ENCODE results near the gene RARS2.

Gene RARS2

DNA sequence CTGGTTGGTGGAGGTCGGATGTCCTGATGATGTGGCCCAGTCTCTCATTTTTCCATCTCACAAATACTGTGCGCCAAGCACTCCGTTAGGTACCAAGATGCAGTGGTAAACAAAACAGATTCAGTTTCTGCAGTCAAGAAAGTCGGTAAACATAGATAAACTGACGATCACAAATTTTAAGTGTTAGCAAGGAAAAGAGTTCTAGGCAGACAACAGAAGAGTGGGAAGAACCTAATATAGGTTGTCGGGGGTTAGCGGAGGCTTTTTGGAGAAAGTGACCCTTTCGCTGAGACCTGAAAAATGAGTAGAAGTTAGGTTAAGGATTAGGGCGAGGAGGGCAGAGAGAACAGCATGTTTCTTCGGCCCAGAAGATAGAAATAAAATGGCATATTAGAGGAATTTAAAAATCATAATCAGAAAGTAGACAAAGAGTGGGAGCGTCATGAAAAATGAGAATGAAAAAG lies 662 bp upstream of the RARS2 start:
- no peak overlapping the region for H3K23ac ChIP-seq (ENCODE audit: low read depth, low read length, poor library complexity)
- no peak for DNase-seq (ENCODE audit: low spot score)
- H2AFZ ChIP-seq (ENCODE audit: low read length): peak overlapping the region; percentile 94
- no peak overlapping the region for H2AK5ac ChIP-seq (ENCODE audit: low read depth, low read length)
- WGBS, 2 donors (ENCODE audit: extremely low coverage in 2 of 2, insufficient read length in 2 of 2, insufficient replicate concordance in 1 of 2): no CpG with 5 or more reads among the region's 11 CpGs
- H2BK15ac ChIP-seq (ENCODE audit: low read length): no peak overlapping the region
- H3K14ac ChIP-seq (ENCODE audit: low read length): no peak overlapping the region
- no peak overlapping the region for H3K27ac ChIP-seq (replicated peaks; ENCODE audit: low read length)
- peaks cover 2% of the 10 kb centered on the region for H3K79me1 ChIP-seq (ENCODE audit: low read depth, low read length)
- peak overlapping the region; percentile 55 for H3K4me2 ChIP-seq (ENCODE audit: insufficient read depth, low read length, poor library complexity, severe bottlenecking)
- H2BK5ac ChIP-seq (ENCODE audit: low read length): no peak overlapping the region
- H2BK120ac ChIP-seq (ENCODE audit: low read depth, low read length): no peak overlapping the region
- H4K91ac ChIP-seq (ENCODE audit: low read depth, low read length, poor library complexity): no peak overlapping the region
- no peak overlapping the region for H3K4ac ChIP-seq (ENCODE audit: low read length)
- peak overlapping the region; percentile 95 for H3K9ac ChIP-seq (ENCODE audit: low read depth, low read length, poor library complexity)
- no peak overlapping the region for H2BK12ac ChIP-seq (ENCODE audit: low read length)
- H3K4me1 ChIP-seq (ENCODE audit: control insufficient read depth in 2 of 2, insufficient read depth in 1 of 2, low read depth in 1 of 2, low read length in 2 of 2): peaks cover 0 to 6% of the 10 kb centered on the region in 2 donors
- no peak overlapping the region for H4K8ac ChIP-seq (ENCODE audit: low read depth, low read length)
- no peaks in the 10 kb centered on the region for H3K9me3 ChIP-seq (replicated peaks in 1 of 2; ENCODE audit: control insufficient read depth in 2 of 2, insufficient read depth in 1 of 2, low read depth in 1 of 2, low read length in 2 of 2)
- no peak overlapping the region for H3K18ac ChIP-seq (ENCODE audit: low read length)
- H3K27me3 ChIP-seq (ENCODE audit: control insufficient read depth in 3 of 3, insufficient read depth in 3 of 3, low read depth in 1 of 3, low read length in 3 of 3): no peaks in the 10 kb centered on the region
- peak overlapping the region; percentile 89 to 97 for H3K4me3 ChIP-seq (ENCODE audit: low read length in 2 of 2)
- H3K36me3 ChIP-seq (replicated peaks in 1 of 2; ENCODE audit: control insufficient read depth in 2 of 2, insufficient read depth in 2 of 2, low read length in 2 of 2): peaks cover 0 to 53% of the 10 kb centered on the region in 2 donors

DNA sequence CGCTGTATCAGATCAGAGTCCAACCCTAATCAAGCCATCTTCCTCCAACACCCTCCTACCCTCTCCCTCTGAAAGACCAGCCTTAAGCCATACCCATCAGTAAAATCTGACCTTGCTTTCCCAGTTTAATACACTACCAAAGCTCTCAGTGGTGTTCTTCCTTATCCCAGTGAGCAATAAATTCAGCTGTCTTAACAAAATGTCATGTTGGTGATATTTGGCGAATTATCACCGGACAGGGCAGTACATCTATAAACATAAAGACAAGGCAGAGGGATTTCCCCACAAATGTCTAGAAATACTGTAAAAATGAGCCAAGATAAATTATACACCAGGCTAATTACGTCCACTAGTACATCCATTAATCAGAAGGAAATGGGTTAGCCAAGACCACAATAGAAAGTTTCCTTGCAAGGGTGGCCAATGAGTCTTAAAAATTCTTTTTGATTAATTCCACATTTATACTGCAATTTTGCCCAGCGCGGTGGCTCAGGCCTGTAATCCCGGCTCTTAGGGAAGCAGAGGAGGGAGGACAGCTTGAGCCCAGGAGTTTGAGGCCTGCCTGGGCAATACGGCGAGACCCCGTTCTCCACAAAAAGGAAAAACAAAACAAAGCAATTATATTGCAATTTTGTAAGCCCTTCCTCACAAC lies 905 bp downstream of the RARS2 start:
- peaks cover 0 to 52% of the 10 kb centered on the region in 2 donors for H3K36me3 ChIP-seq (replicated peaks in 1 of 2; ENCODE audit: control insufficient read depth in 2 of 2, insufficient read depth in 2 of 2, low read length in 2 of 2)
- no peak overlapping the region for H3K4ac ChIP-seq (ENCODE audit: low read length)
- WGBS, 2 donors (ENCODE audit: extremely low coverage in 2 of 2, insufficient read length in 2 of 2, insufficient replicate concordance in 1 of 2): no CpG with 5 or more reads among the region's 10 CpGs
- no peak overlapping the region for H3K18ac ChIP-seq (ENCODE audit: low read length)
- H3K4me3 ChIP-seq (ENCODE audit: low read length in 2 of 2): peak overlapping the region; percentile 92 to 97
- no peak overlapping the region for H2AK5ac ChIP-seq (ENCODE audit: low read depth, low read length)
- no peak overlapping the region for H2BK15ac ChIP-seq (ENCODE audit: low read length)
- H2BK5ac ChIP-seq (ENCODE audit: low read length): no peak overlapping the region
- H3K23ac ChIP-seq (ENCODE audit: low read depth, low read length, poor library complexity): no peak overlapping the region
- no peak overlapping the region for H4K91ac ChIP-seq (ENCODE audit: low read depth, low read length, poor library complexity)
- no peak overlapping the region for H3K14ac ChIP-seq (ENCODE audit: low read length)
- H3K4me1 ChIP-seq (ENCODE audit: control insufficient read depth in 2 of 2, insufficient read depth in 1 of 2, low read depth in 1 of 2, low read length in 2 of 2): peaks cover 0 to 6% of the 10 kb centered on the region in 2 donors
- DNase-seq (ENCODE audit: low spot score): no peak
- no peak overlapping the region for H2BK12ac ChIP-seq (ENCODE audit: low read length)
- no peak overlapping the region for H4K8ac ChIP-seq (ENCODE audit: low read depth, low read length)
- H3K9me3 ChIP-seq (replicated peaks in 1 of 2; ENCODE audit: control insufficient read depth in 2 of 2, insufficient read depth in 1 of 2, low read depth in 1 of 2, low read length in 2 of 2): no peaks in the 10 kb centered on the region
- H3K4me2 ChIP-seq (ENCODE audit: insufficient read depth, low read length, poor library complexity, severe bottlenecking): peak overlapping the region; percentile 62
- no peak overlapping the region for H3K9ac ChIP-seq (ENCODE audit: low read depth, low read length, poor library complexity)
- H3K27ac ChIP-seq (replicated peaks; ENCODE audit: low read length): no peak overlapping the region
- peaks cover 2% of the 10 kb centered on the region for H3K79me1 ChIP-seq (ENCODE audit: low read depth, low read length)
- H2AFZ ChIP-seq (ENCODE audit: low read length): no peak overlapping the region
- H3K27me3 ChIP-seq (ENCODE audit: control insufficient read depth in 3 of 3, insufficient read depth in 3 of 3, low read depth in 1 of 3, low read length in 3 of 3): no peaks in the 10 kb centered on the region
- no peak overlapping the region for H2BK120ac ChIP-seq (ENCODE audit: low read depth, low read length)

DNA sequence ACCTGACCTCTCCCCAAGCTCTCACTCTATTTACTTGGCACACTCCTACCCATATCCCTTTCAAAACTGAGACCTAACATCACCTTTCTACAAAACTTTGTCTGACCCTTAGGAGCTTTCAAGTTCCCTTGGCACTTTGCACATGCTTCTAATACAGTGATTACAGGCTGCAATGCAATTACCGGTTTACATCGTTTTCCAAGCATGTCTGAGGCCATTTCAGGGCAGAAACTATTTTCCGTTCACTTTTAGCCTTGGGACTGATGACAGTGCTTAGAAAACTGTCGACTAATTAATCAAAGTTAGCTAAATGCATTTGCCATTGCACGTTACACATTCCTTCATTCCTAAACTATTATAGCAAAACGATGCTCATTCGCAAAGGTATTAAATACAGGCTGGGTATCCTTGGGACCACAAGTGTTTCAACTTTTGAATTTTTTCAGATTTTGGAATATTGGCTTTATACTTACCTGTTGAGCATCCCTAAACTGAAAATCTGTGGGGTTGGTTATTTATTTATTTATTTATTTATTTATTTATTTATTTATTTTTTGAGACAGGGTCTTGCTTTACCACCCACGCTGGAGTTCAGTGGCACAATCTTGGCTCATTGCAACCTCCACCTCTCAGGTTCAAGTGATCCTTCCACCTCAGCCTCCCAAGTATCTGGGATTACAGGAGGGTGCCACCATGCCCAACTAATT lies 3.3 kb downstream of the RARS2 start:
- Histone ChIP-seq H3K36me3 (replicated peaks in 1 of 2; ENCODE audit: control insufficient read depth in 2 of 2, insufficient read depth in 2 of 2, low read length in 2 of 2) (peaks cover 4 to 56% of the 10 kb centered on the region in 2 donors), H2BK120ac (ENCODE audit: low read depth, low read length) (no peak overlapping the region), H2BK12ac (ENCODE audit: low read length) (no peak overlapping the region), H3K4me1 (ENCODE audit: control insufficient read depth in 2 of 2, insufficient read depth in 1 of 2, low read depth in 1 of 2, low read length in 2 of 2) (peaks cover 0 to 6% of the 10 kb centered on the region in 2 donors), H3K23ac (ENCODE audit: low read depth, low read length, poor library complexity) (no peak overlapping the region), H3K14ac (ENCODE audit: low read length) (no peak overlapping the region), H4K91ac (ENCODE audit: low read depth, low read length, poor library complexity) (no peak overlapping the region), H3K9ac (ENCODE audit: low read depth, low read length, poor library complexity) (no peak overlapping the region), H3K4ac (ENCODE audit: low read length) (no peak overlapping the region), H2BK15ac (ENCODE audit: low read length) (no peak overlapping the region), H3K18ac (ENCODE audit: low read length) (no peak overlapping the region), H2AFZ (ENCODE audit: low read length) (no peak overlapping the region), H3K27me3 (ENCODE audit: control insufficient read depth in 3 of 3, insufficient read depth in 3 of 3, low read depth in 1 of 3, low read length in 3 of 3) (no peaks in the 10 kb centered on the region), H2AK5ac (ENCODE audit: low read depth, low read length) (no peak overlapping the region), H4K8ac (ENCODE audit: low read depth, low read length) (no peak overlapping the region), H3K4me2 (ENCODE audit: insufficient read depth, low read length, poor library complexity, severe bottlenecking) (no peak overlapping the region), H2BK5ac (ENCODE audit: low read length) (no peak overlapping the region), H3K9me3 (replicated peaks in 1 of 2; ENCODE audit: control insufficient read depth in 2 of 2, insufficient read depth in 1 of 2, low read depth in 1 of 2, low read length in 2 of 2) (no peaks in the 10 kb centered on the region), H3K4me3 (ENCODE audit: low read length in 2 of 2) (no peak overlapping the region), H3K27ac (replicated peaks; ENCODE audit: low read length) (no peak overlapping the region), H3K79me1 (ENCODE audit: low read depth, low read length) (peaks cover 2% of the 10 kb centered on the region)
- no peak for DNase-seq (ENCODE audit: low spot score)
- WGBS, 2 donors (ENCODE audit: extremely low coverage in 2 of 2, insufficient read length in 2 of 2, insufficient replicate concordance in 1 of 2): no CpG with 5 or more reads among the region's 8 CpGs

DNA sequence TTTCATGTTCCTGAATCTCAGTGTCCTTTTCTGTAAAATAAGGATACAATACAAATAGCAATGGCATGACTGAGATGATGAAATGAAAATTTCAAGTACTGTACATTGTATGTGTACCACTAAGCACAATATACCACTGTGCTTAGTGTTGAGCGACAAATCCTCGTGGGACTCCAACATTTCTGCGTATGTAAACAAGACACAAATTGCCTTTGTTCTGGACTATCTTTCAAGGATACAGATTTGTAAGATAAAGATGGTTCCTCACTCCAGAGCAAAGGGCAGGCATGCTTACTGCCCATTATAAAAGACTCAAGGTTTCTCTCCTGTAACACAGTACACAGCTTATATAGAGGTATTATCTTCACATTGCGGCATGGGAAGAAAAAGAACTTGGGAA lies 6.0 kb downstream of the RARS2 start:
- Histone ChIP-seq H2AK5ac (ENCODE audit: low read depth, low read length) (no peak overlapping the region), H2AFZ (ENCODE audit: low read length) (no peak overlapping the region), H2BK120ac (ENCODE audit: low read depth, low read length) (no peak overlapping the region), H3K4me1 (ENCODE audit: control insufficient read depth in 2 of 2, insufficient read depth in 1 of 2, low read depth in 1 of 2, low read length in 2 of 2) (peaks cover 0 to 3% of the 10 kb centered on the region in 2 donors), H3K4me3 (ENCODE audit: low read length in 2 of 2) (no peak overlapping the region), H2BK5ac (ENCODE audit: low read length) (no peak overlapping the region), H3K4me2 (ENCODE audit: insufficient read depth, low read length, poor library complexity, severe bottlenecking) (no peak overlapping the region), H3K27me3 (ENCODE audit: control insufficient read depth in 3 of 3, insufficient read depth in 3 of 3, low read depth in 1 of 3, low read length in 3 of 3) (no peaks in the 10 kb centered on the region), H3K9me3 (replicated peaks in 1 of 2; ENCODE audit: control insufficient read depth in 2 of 2, insufficient read depth in 1 of 2, low read depth in 1 of 2, low read length in 2 of 2) (no peaks in the 10 kb centered on the region), H2BK12ac (ENCODE audit: low read length) (no peak overlapping the region), H3K79me1 (ENCODE audit: low read depth, low read length) (no peaks in the 10 kb centered on the region), H4K8ac (ENCODE audit: low read depth, low read length) (no peak overlapping the region), H3K4ac (ENCODE audit: low read length) (no peak overlapping the region), H3K18ac (ENCODE audit: low read length) (no peak overlapping the region), H2BK15ac (ENCODE audit: low read length) (no peak overlapping the region), H3K36me3 (replicated peaks in 1 of 2; ENCODE audit: control insufficient read depth in 2 of 2, insufficient read depth in 2 of 2, low read length in 2 of 2) (peaks cover 4 to 81% of the 10 kb centered on the region in 2 donors), H3K27ac (replicated peaks; ENCODE audit: low read length) (no peak overlapping the region), H4K91ac (ENCODE audit: low read depth, low read length, poor library complexity) (no peak overlapping the region), H3K9ac (ENCODE audit: low read depth, low read length, poor library complexity) (no peak overlapping the region), H3K23ac (ENCODE audit: low read depth, low read length, poor library complexity) (no peak overlapping the region), H3K14ac (ENCODE audit: low read length) (no peak overlapping the region)
- no peak for DNase-seq (ENCODE audit: low spot score)
- no CpG with 5 or more reads among the region's 4 CpGs for WGBS, 2 donors (ENCODE audit: extremely low coverage in 2 of 2, insufficient read length in 2 of 2, insufficient replicate concordance in 1 of 2)

All from neuronal stem cell (in vitro differentiated cells).